ENCODE data around the gene CAMKK1.

DNA sequence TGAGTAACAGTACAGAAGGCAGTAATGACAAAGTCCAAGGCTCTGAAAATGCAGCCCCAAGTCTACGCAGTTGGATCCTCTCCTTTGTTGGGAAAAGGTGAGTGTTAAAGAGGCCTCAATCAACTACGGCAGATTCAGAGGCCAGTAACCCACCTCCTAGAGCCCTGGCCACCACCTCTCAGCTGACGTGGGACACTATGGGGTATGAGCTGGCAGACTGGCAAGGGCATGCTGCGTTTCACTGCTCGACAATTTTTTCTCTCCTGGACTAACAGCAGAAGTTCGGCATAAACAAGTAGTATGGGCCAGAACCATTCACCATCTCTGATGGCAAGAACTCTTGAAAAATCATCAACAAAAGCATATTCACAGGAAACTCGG lies 64.0 kb downstream of the CAMKK1 start:
- TF ChIP-seq, protein P1, sequence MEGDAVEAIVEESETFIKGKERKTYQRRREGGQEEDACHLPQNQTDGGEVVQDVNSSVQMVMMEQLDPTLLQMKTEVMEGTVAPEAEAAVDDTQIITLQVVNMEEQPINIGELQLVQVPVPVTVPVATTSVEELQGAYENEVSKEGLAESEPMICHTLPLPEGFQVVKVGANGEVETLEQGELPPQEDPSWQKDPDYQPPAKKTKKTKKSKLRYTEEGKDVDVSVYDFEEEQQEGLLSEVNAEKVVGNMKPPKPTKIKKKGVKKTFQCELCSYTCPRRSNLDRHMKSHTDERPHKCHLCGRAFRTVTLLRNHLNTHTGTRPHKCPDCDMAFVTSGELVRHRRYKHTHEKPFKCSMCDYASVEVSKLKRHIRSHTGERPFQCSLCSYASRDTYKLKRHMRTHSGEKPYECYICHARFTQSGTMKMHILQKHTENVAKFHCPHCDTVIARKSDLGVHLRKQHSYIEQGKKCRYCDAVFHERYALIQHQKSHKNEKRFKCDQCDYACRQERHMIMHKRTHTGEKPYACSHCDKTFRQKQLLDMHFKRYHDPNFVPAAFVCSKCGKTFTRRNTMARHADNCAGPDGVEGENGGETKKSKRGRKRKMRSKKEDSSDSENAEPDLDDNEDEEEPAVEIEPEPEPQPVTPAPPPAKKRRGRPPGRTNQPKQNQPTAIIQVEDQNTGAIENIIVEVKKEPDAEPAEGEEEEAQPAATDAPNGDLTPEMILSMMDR (IDR thresholded peaks at IDR 0.05): no peak
- TF ChIP-seq EP300 (IDR thresholded peaks at IDR 0.05; ENCODE audit: borderline replicate concordance in 1 of 2, low read depth in 1 of 2, low read length in 1 of 2) (no peak), TAF1 (IDR thresholded peaks at IDR 0.05; ENCODE audit: borderline replicate concordance, low read depth, low read length) (no peak), YY1 (IDR thresholded peaks at IDR 0.05; ENCODE audit: low read depth) (no peak), POLR2AphosphoS5 (IDR thresholded peaks at IDR 0.05; ENCODE audit: low read depth, low read length) (no peak), RFX5 (IDR thresholded peaks at IDR 0.05; ENCODE audit: low read length) (no peak), GATA2 (CRISPR knock-in tag; IDR thresholded peaks at IDR 0.05) (no peak), USF1 (IDR thresholded peaks at IDR 0.05; ENCODE audit: borderline replicate concordance, low read depth) (no peak), RXRA (IDR thresholded peaks at IDR 0.05; ENCODE audit: borderline replicate concordance, low read depth) (no peak), USF2 (IDR thresholded peaks at IDR 0.05; ENCODE audit: borderline replicate concordance, low read depth, low read length) (no peak)
